Measurements from ENCODE around the gene ARID3A. TPM values are rescaled to one million over a fixed set of nuclear protein-coding genes. Genes with fewer than 3 reads are reported as not detected.
"Not testable (repeated sequence)": the region's sequence is repeated elsewhere in the genome, so short reads cannot be mapped to it uniquely, and the experiment has no call there.

Gene ARID3A
- total RNA-seq = 7.8 TPM
- long read RNA-seq, partial matches to known transcripts = 6 of 14 reads
- long read RNA-seq, other reads (novel, unspliced or antisense) = 8 of 14 reads

GRCh38 chr19:925526-926322, at the start of gene ARID3A:
ARID3A (plus strand) TSS chr19:926035; CDS start chr19:929529, 3,494 bp downstream.
- peak; percentile 90 for DNase-seq (ENCODE audit: low spot score)
- intact Hi-C loops (cut with DNase I) = loop anchor here (5.0 to 10.0 kb wide), 2 partner anchors 169 to 317 kb away; partner anchors contain the start of genes ATP5F1D and POLR2E

- no peak for DNase-seq (ENCODE audit: low spot score)
- intact Hi-C loops (cut with DNase I) = no loop called here
Measured at GRCh38 chr19:876089-876488, 49.7 kb upstream of the ARID3A start.

GRCh38 chr19:876780-877314, 49.0 kb upstream of the ARID3A start:
- intact Hi-C loops (cut with DNase I) = no loop called here
- no peak for DNase-seq (ENCODE audit: low spot score)

GRCh38 chr19:877992-878660, 47.7 kb upstream of the ARID3A start:
- DNase-seq (ENCODE audit: low spot score); intact Hi-C loops (cut with DNase I): not testable (repeated sequence)

GRCh38 chr19:878751-879561, 46.9 kb upstream of the ARID3A start:
- intact Hi-C loops (cut with DNase I) = not testable (repeated sequence)

GRCh38 chr19:879711-880438, 46.0 kb upstream of the ARID3A start:
- DNase-seq (ENCODE audit: low spot score) = no peak
- intact Hi-C loops (cut with DNase I) = no loop called here

More at GRCh38 chr19:878751-879561, 46.9 kb upstream of the ARID3A start:
- not testable (repeated sequence) for DNase-seq (ENCODE audit: low spot score)

- intact Hi-C loops (cut with DNase I) = no loop called here
- no peak for DNase-seq (ENCODE audit: low spot score)
Measured at GRCh38 chr19:881385-882071, 44.3 kb upstream of the ARID3A start.

- intact Hi-C loops (cut with DNase I) = no loop called here
- no peak for DNase-seq (ENCODE audit: low spot score)
Measured at GRCh38 chr19:882871-883497, 42.9 kb upstream of the ARID3A start.

- no peak for DNase-seq (ENCODE audit: low spot score)
- intact Hi-C loops (cut with DNase I) = no loop called here
Measured at GRCh38 chr19:883661-884211, 42.1 kb upstream of the ARID3A start.

- intact Hi-C loops (cut with DNase I) = no loop called here
- no peak for DNase-seq (ENCODE audit: low spot score)
Measured at GRCh38 chr19:884420-885211, 41.2 kb upstream of the ARID3A start.

- no peak for DNase-seq (ENCODE audit: low spot score)
- intact Hi-C loops (cut with DNase I) = no loop called here
Measured at GRCh38 chr19:885536-886224, 40.2 kb upstream of the ARID3A start.

GRCh38 chr19:887072-887471, 38.8 kb upstream of the ARID3A start:
- no peak for DNase-seq (ENCODE audit: low spot score)
- intact Hi-C loops (cut with DNase I) = no loop called here

- intact Hi-C loops (cut with DNase I) = no loop called here
- DNase-seq (ENCODE audit: low spot score) = no peak
Measured at GRCh38 chr19:887599-887998, 38.2 kb upstream of the ARID3A start.

GRCh38 chr19:888581-889385, 37.1 kb upstream of the ARID3A start:
- intact Hi-C loops (cut with DNase I) = no loop called here
- no peak for DNase-seq (ENCODE audit: low spot score)

- intact Hi-C loops (cut with DNase I) = no loop called here
- DNase-seq (ENCODE audit: low spot score) = no peak
Measured at GRCh38 chr19:889662-890295, 36.1 kb upstream of the ARID3A start.

Data from cardiac septum (tissue), 1 donor.